ENCODE measurements around the gene LRRC56. TPM values are rescaled to one million over a fixed set of nuclear protein-coding genes. Genes with fewer than 3 reads are reported as not detected.

The LRRC56 gene
- total RNA-seq, 1 experiment from 2014 or later = 3.4 TPM

GRCh38 chr11:499201-500076 lies 37.9 kb upstream of the LRRC56 start:
- Mint-ChIP-seq H3K27ac (0 out of 7 replicates have a peak overlapping the region, but pooled peaks of 1 of the 3 experiments have one; percentile 44), H3K36me3 (ENCODE audit: insufficient read depth in 1 of 3, low read depth in 3 of 3) (peaks cover 40 to 71% (median 60%) of the 10 kb centered on the region in 3 experiments), H3K4me3 (no peak overlapping the region), H3K27me3 (ENCODE audit: low read depth) (peaks cover 4% of the 10 kb centered on the region; the same call in 1 of the 2 replicates), H3K9me3 (peaks cover 12% of the 10 kb centered on the region in 2 experiments), H3K4me1 (no peaks in the 10 kb centered on the region)
- no peak overlapping the region for H3K4ac ChIP-seq (ENCODE audit: low read depth, low read length)
- no peaks in the 10 kb centered on the region for H3K9me3 ChIP-seq (ENCODE audit: control insufficient read depth, low read depth, low read length)
- no peak overlapping the region for H4K91ac ChIP-seq (ENCODE audit: insufficient read length, low read depth, low read length)
- H3T11ph ChIP-seq (ENCODE audit: low read length) = no peak overlapping the region
- H3K18ac ChIP-seq (ENCODE audit: insufficient read length, low read depth, low read length) = no peak overlapping the region
- no peak overlapping the region for H3K23ac ChIP-seq (ENCODE audit: insufficient read length, low read depth, low read length)
- H3K4me2 ChIP-seq (ENCODE audit: insufficient read depth, insufficient read length, low read length) = no peak overlapping the region
- no peak overlapping the region for H3K56ac ChIP-seq (ENCODE audit: insufficient read length, low read depth, low read length)
- no peak overlapping the region for H2AFZ ChIP-seq (ENCODE audit: low read length)
- H2BK120ac ChIP-seq (ENCODE audit: low read depth, low read length, poor library complexity, severe bottlenecking) = no peak overlapping the region
- no peak overlapping the region for H2BK12ac ChIP-seq (ENCODE audit: insufficient read length, low read depth, low read length)
- WGBS (ENCODE audit: extremely low coverage, insufficient read length, low lambda C conversion rate) = no CpG with 5 or more reads among the region's 24 CpGs
- H4K8ac ChIP-seq (replicated peaks; ENCODE audit: insufficient read length, low read depth, low read length) = no peak overlapping the region
- no peak overlapping the region for H2BK20ac ChIP-seq (ENCODE audit: low read depth, low read length, poor library complexity, severe bottlenecking)
- H4K5ac ChIP-seq (ENCODE audit: insufficient read length, low read depth, low read length) = no peak overlapping the region
- no peaks in the 10 kb centered on the region for H3K4me1 ChIP-seq (ENCODE audit: insufficient read depth, low read length)
- H3K79me1 ChIP-seq (ENCODE audit: insufficient read depth, low read depth, low read length, poor library complexity, severe bottlenecking) = no peaks in the 10 kb centered on the region
- H3K14ac ChIP-seq (ENCODE audit: insufficient read depth, low read length) = no peak overlapping the region
- no peaks in the 10 kb centered on the region for H3K79me2 ChIP-seq (ENCODE audit: insufficient read depth, low read length)
- H2BK15ac ChIP-seq (ENCODE audit: low read depth, low read length) = no peak overlapping the region
- no peaks in the 10 kb centered on the region for H3K23me2 ChIP-seq (ENCODE audit: insufficient read length, low read depth, low read length, poor library complexity, severe bottlenecking)
- no peak overlapping the region for H2AK5ac ChIP-seq (ENCODE audit: insufficient read length, low read length)
- H3K9ac ChIP-seq (ENCODE audit: extremely low read depth, insufficient read length, low read length) = no peak overlapping the region
- H2BK5ac ChIP-seq (ENCODE audit: insufficient read length, low read length) = no peak overlapping the region
- H3K27me3 ChIP-seq (ENCODE audit: insufficient read depth, low read length) = no peaks in the 10 kb centered on the region
- H3K27ac ChIP-seq (ENCODE audit: insufficient read length, low read depth, low read length) = no peak overlapping the region
- TF ChIP-seq, protein P1, sequence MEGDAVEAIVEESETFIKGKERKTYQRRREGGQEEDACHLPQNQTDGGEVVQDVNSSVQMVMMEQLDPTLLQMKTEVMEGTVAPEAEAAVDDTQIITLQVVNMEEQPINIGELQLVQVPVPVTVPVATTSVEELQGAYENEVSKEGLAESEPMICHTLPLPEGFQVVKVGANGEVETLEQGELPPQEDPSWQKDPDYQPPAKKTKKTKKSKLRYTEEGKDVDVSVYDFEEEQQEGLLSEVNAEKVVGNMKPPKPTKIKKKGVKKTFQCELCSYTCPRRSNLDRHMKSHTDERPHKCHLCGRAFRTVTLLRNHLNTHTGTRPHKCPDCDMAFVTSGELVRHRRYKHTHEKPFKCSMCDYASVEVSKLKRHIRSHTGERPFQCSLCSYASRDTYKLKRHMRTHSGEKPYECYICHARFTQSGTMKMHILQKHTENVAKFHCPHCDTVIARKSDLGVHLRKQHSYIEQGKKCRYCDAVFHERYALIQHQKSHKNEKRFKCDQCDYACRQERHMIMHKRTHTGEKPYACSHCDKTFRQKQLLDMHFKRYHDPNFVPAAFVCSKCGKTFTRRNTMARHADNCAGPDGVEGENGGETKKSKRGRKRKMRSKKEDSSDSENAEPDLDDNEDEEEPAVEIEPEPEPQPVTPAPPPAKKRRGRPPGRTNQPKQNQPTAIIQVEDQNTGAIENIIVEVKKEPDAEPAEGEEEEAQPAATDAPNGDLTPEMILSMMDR (conservative IDR thresholded peaks at IDR 0.05) = no peak
- peak; percentile 22 for DNase-seq
- H4K20me1 ChIP-seq (ENCODE audit: control insufficient read depth, insufficient read depth, insufficient read length) = no peaks in the 10 kb centered on the region
